ENCODE measurements around the gene ANKRD34A. TPM values are rescaled to one million over a fixed set of nuclear protein-coding genes. Genes with fewer than 3 reads are reported as not detected.

ANKRD34A gene
- total RNA-seq, 1 donor from 2014 or later, result 0.59 TPM

DNA sequence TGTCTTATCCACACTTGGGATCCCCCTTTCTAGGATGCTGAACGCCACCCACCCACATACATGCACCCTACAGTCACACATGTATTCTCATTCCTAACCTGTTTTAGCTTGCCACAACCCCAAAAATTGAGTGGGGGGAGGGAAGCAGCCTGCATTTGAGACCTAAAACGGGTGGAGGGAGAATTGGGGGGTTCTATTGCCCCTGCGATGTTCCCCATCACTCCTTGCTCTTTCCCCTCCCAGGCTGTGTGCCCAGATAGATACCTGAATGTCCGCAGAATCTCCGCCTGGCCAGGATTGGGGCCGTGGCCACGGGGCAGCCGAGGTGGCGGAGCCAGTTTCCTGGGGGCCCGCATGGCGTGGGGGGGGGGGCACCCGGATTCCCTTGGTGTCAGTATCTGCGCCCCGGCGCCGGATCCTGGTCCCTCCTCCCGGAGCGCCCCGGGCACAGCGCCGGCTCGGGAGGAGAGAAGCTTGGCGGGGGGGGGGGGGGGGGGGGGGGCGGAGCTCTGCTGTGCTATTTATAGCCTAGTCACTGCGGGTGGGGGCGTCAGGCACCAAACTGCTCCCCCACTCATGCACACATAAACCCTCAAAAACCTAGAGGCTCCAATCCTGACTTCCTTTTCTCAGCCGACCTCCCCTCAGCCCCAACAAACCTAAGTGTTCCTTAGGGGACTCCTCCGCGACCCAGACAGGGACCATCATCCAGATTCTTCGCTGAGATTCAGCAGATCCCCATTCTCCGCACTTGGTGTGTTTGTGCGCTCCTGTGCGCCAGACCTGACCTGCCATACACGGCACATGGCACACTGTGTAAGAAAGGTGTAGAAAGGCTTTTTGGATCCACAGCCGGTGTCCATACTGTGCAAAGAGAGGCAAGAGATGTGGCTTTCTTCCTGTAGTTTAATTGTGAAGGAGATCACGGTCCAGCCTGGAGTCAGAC lies 1.9 kb downstream of the ANKRD34A start:
- peaks cover 16% of the 10 kb centered on the region for H3K9me3 Mint-ChIP-seq (ENCODE audit: unreplicated experiment)
- H3K4me3 Mint-ChIP-seq (ENCODE audit: unreplicated experiment), result peak overlapping the region; percentile 97
- peaks cover 24% of the 10 kb centered on the region for H3K4me1 Mint-ChIP-seq (ENCODE audit: low read depth, unreplicated experiment)
- H3K27ac Mint-ChIP-seq (ENCODE audit: unreplicated experiment), result peak overlapping the region; percentile 50
- peaks cover 16% of the 10 kb centered on the region for H3K27me3 Mint-ChIP-seq (ENCODE audit: unreplicated experiment)
- TF ChIP-seq, protein P1, sequence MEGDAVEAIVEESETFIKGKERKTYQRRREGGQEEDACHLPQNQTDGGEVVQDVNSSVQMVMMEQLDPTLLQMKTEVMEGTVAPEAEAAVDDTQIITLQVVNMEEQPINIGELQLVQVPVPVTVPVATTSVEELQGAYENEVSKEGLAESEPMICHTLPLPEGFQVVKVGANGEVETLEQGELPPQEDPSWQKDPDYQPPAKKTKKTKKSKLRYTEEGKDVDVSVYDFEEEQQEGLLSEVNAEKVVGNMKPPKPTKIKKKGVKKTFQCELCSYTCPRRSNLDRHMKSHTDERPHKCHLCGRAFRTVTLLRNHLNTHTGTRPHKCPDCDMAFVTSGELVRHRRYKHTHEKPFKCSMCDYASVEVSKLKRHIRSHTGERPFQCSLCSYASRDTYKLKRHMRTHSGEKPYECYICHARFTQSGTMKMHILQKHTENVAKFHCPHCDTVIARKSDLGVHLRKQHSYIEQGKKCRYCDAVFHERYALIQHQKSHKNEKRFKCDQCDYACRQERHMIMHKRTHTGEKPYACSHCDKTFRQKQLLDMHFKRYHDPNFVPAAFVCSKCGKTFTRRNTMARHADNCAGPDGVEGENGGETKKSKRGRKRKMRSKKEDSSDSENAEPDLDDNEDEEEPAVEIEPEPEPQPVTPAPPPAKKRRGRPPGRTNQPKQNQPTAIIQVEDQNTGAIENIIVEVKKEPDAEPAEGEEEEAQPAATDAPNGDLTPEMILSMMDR (IDR thresholded peaks at IDR 0.05; ENCODE audit: partially characterized antibody, unreplicated experiment), result no peak
- no peaks in the 10 kb centered on the region for H3K36me3 Mint-ChIP-seq (ENCODE audit: unreplicated experiment)
- no peak for DNase-seq

DNA sequence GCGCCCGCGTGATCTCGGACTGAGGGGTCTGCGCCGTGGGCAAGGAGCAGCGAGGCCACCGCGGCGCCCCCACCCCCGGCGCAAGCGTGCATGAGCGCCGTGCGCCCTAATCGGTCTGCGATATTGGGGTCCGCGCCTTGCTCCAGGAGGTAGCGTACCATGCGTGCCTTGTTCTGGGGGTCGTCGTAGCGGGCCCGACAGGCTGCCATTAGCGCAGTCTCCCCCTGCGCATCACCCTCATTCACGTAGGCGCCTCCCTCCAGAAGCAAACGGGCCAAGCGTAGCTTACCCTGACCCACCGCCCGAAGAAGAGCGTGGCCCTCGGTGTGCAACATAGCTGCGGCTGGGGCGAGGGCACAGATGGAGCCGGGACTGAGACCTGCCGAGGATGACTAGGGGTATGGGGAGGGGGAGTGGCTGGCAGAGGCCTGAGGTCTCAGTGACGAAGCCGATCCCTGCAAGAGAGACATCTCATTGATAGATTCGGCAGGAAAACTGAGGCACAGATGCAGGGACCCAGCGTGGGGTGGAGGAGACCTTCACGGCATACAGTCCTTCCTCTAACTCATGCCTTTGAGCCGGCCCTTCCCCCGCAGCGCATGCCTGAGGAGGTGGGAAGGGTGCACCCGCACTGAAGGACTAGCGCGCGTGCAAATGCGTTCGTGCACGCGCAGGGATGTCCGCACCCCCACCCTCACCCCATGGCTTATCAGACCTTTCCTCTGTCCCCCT lies 2.8 kb downstream of the ANKRD34A start:
- Mint-ChIP-seq H3K4me1 (ENCODE audit: low read depth, unreplicated experiment) (peaks cover 27% of the 10 kb centered on the region), H3K27ac (ENCODE audit: unreplicated experiment) (no peak overlapping the region), H3K27me3 (ENCODE audit: unreplicated experiment) (peaks cover 16% of the 10 kb centered on the region), H3K4me3 (ENCODE audit: unreplicated experiment) (peak overlapping the region; percentile 97), H3K36me3 (ENCODE audit: unreplicated experiment) (no peaks in the 10 kb centered on the region), H3K9me3 (ENCODE audit: unreplicated experiment) (peaks cover 19% of the 10 kb centered on the region)
- DNase-seq, result peak; percentile 33
- TF ChIP-seq, protein P1 (IDR thresholded peaks at IDR 0.05; ENCODE audit: partially characterized antibody, unreplicated experiment), result no peak

DNA sequence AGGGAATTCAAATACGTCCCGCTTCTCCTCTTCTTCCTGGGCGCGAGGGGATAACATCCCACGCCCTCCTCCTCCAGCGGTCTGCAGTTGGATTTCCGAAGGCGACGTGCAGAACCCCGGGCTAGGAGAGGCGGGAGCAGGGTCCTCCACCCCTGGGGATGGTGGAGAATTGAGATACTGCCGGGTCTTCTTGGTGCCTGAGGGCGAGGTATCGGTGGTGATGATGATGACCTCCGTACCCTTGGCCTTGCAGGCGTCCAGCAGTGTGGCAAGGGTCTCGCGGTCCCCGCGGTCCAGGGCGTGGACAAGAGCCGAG lies 3.3 kb downstream of the ANKRD34A start:
- Mint-ChIP-seq H3K27ac (ENCODE audit: unreplicated experiment) (peak overlapping the region; percentile 90), H3K4me3 (ENCODE audit: unreplicated experiment) (peak overlapping the region; percentile 97), H3K9me3 (ENCODE audit: unreplicated experiment) (peaks cover 19% of the 10 kb centered on the region), H3K36me3 (ENCODE audit: unreplicated experiment) (no peaks in the 10 kb centered on the region), H3K4me1 (ENCODE audit: low read depth, unreplicated experiment) (peaks cover 27% of the 10 kb centered on the region), H3K27me3 (ENCODE audit: unreplicated experiment) (peaks cover 16% of the 10 kb centered on the region)
- TF ChIP-seq, protein P1 (IDR thresholded peaks at IDR 0.05; ENCODE audit: partially characterized antibody, unreplicated experiment), result no peak
- DNase-seq, result peak; percentile 28

DNA sequence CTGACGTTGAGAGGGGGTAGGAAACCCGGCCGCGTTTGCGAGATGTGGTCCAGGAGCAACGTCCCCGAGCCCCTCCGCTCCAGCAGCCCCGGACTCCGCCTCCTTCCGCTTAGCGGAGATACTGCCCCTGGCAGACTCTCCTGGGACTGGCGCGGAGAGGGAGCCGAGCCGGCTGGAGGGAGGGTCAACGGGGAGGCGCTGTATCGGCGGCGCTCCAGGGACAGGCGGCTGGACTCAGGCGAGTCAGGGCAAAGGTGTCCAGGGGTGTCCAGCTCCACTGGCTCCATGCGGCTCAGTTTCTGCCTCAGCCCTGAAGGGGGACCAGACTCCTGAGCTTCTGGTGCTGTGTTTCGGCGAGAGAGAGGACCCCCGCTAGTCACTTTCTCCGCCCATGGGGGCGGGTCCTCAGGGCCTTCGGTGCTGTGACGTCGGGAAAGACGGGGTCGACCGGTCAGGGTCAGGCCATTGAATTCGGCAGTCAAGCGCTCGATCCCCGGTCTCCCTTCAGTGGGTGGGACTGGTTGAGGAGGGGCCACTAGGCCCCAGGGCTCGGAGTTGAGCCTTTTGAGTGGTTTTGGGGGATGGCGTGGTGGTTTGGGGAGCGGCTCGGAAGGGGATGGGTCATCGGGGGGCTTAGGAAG lies 3.8 kb downstream of the ANKRD34A start:
- no peaks in the 10 kb centered on the region for H3K36me3 Mint-ChIP-seq (ENCODE audit: unreplicated experiment)
- peaks cover 27% of the 10 kb centered on the region for H3K4me1 Mint-ChIP-seq (ENCODE audit: low read depth, unreplicated experiment)
- TF ChIP-seq, protein P1 (IDR thresholded peaks at IDR 0.05; ENCODE audit: partially characterized antibody, unreplicated experiment), result no peak
- peak overlapping the region; percentile 90 for H3K27ac Mint-ChIP-seq (ENCODE audit: unreplicated experiment)
- peaks cover 19% of the 10 kb centered on the region for H3K9me3 Mint-ChIP-seq (ENCODE audit: unreplicated experiment)
- peaks cover 16% of the 10 kb centered on the region for H3K27me3 Mint-ChIP-seq (ENCODE audit: unreplicated experiment)
- peak overlapping the region; percentile 97 for H3K4me3 Mint-ChIP-seq (ENCODE audit: unreplicated experiment)
- peak; percentile 94 for DNase-seq

All from glutamatergic neuron (in vitro differentiated cells).